Adrenal gland (tissue), 5 donors: ENCODE measurements around the gene DEUP1.

ENCODE experiments used
- CTCF ChIP-seq, 6 experiments: fragments of 450-650 bp in 4 of 6; fragments of 200-600 bp in 2 of 6; sonication (generic) in 1 of 6; IDR thresholded peaks; 1 replicate in 5 of 6; 2 replicates in 1 of 6; pipeline versions ENCODE4 v1.5.1 to v1.8.0; 2016 to 2021; ENCODE audit warnings: antibody characterized with exemption in 6 of 6, mild to moderate bottlenecking in 2 of 6, moderate library complexity in 1 of 6
- POLR2A ChIP-seq, 2 donors: fragments of 450-650 bp; IDR thresholded peaks; one replicate each; pipeline ENCODE4 v1.6.1; 2017; ENCODE audit warnings: antibody characterized with exemption in 2 of 2, mild to moderate bottlenecking in 2 of 2, moderate library complexity in 1 of 2
- donor health status: DM: no; HTN: no; CAD: no.

DNA sequence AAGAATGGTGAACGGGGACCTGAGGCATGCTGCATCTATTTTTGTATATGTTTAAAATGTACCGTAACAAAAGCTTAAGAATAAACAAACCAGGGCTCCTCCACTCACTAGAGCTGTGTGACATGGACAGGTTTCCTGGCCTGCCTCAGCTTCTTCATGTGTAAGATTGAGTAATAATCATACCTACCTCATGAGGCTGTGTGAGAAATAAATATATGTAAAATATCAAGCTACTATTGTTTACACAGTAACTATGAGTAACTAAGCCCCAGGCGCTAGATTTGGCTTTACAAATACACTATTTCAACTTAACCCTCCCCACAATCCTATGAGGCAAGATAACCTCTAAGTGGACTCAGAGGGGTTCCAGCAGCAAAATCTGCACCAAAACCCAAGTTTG is 146.3 kb downstream of the DEUP1 start:
- TF ChIP-seq CTCF (IDR thresholded peaks at IDR 0.05) (no peak), POLR2A (IDR thresholded peaks at IDR 0.05) (no peak)
